Stimulated activated CD8-positive, alpha-beta memory T cell treated with anti-CD3 and anti-CD28 coated beads, Interleukin-2, amount 100 ng/mL, for 48 hours (primary cell): ENCODE data around the gene A4GNT.
"Not testable (repeated sequence)": the region's sequence is repeated elsewhere in the genome, so short reads cannot be mapped to it uniquely, and the experiment has no call there.

Experiments used
- DNase-seq, 2 donors: peaks; one replicate each; pipeline ENCODE4 v3.0.0-alpha.2; 2020; ENCODE audit warnings: low read depth in 2 of 2

A4GNT gene

GRCh38 chr3:138118612-138119422 lies 13.4 kb downstream of the A4GNT start:
- DNase-seq = peak; percentile 26 to 54

GRCh38 chr3:138114988-138115971 lies 16.9 kb downstream of the A4GNT start, which contains the start of gene DZIP1L:
TSS of gene DZIP1L (minus strand) at chr3:138115608. CDS start at chr3:138103971, 11,637 bp downstream.
- peak; percentile 13 to 26 for DNase-seq

- no peak for DNase-seq
Measured at GRCh38 chr3:138114431-138114918, 17.7 kb downstream of the A4GNT start.

GRCh38 chr3:138113326-138113725 lies 18.9 kb downstream of the A4GNT start:
- no peak for DNase-seq

GRCh38 chr3:138112362-138112761 lies 19.8 kb downstream of the A4GNT start:
- DNase-seq = no peak

- DNase-seq = no peak
Measured at GRCh38 chr3:138105598-138105997, 26.6 kb downstream of the A4GNT start.

GRCh38 chr3:138103466-138103865 lies 28.7 kb downstream of the A4GNT start:
- DNase-seq = no peak

GRCh38 chr3:138101351-138101940 lies 30.7 kb downstream of the A4GNT start:
- not testable (repeated sequence) for DNase-seq

- no peak for DNase-seq
Measured at GRCh38 chr3:138099417-138099816, 32.8 kb downstream of the A4GNT start.

GRCh38 chr3:138097192-138098172 lies 34.7 kb downstream of the A4GNT start:
- no peak for DNase-seq

- no peak for DNase-seq
Measured at GRCh38 chr3:138093721-138094120, 38.5 kb downstream of the A4GNT start.

GRCh38 chr3:138092023-138092422 lies 40.2 kb downstream of the A4GNT start:
- no peak for DNase-seq

- no peak for DNase-seq
Measured at GRCh38 chr3:138089091-138089490, 43.1 kb downstream of the A4GNT start.

GRCh38 chr3:138085745-138086144 lies 46.4 kb downstream of the A4GNT start:
- DNase-seq = not testable (repeated sequence)

- DNase-seq = no peak
Measured at GRCh38 chr3:138084196-138084595, 48.0 kb downstream of the A4GNT start.

GRCh38 chr3:138082992-138083386 lies 49.2 kb downstream of the A4GNT start:
- DNase-seq = no peak

- no peak for DNase-seq
Measured at GRCh38 chr3:138082085-138082991, 49.9 kb downstream of the A4GNT start.

GRCh38 chr3:138081371-138082084 lies 50.7 kb downstream of the A4GNT start:
- no peak for DNase-seq

- no peak for DNase-seq
Measured at GRCh38 chr3:138079901-138080300, 52.3 kb downstream of the A4GNT start.
